NCI-H1694 treated with DMSO at 0.1 percent for 48 hours (cell line): ENCODE measurements around the gene IRX5.

Source experiments
- DNase-seq: peaks from one replicate; lab custom pipeline; 2025; lab: John Stamatoyannopoulos, UW

The IRX5 gene

DNA sequence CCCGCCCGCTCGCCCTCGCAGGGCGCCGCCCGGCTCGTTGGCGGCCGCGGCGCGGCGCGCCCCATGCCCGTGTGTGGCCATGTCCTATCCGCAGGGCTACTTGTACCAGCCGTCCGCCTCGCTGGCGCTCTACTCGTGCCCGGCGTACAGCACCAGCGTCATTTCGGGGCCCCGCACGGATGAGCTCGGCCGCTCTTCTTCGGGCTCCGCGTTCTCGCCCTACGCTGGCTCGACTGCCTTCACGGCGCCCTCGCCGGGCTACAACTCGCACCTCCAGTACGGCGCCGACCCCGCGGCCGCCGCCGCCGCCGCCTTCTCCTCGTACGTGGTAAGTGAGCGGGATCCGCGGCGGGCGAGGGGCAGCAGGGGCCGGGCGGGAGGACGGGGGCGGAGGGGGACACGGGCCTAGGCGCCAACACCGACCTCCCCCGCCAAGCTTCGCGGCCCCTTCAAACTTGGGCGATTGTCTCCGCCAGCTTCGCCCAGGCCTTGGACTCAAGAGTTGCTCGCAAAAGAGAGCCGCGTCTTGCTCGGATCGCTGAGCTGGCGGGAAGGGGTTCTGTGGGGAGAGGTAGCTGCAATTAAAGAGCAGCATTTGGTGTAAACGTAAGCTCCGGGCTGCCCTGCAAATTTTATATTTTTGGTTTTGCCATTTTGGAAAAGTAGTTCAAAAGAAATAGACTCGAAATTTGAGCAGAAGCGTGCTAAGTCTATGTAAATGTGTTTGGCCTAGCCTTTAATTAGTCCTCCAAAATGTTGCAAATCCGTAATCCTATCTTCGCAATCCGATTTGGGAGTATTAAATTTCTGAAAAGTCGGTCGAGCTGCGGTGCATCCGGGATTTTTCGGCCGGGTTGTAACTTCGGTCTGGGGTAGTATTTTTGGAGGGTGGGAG lies 702 bp downstream of the IRX5 start:
- DNase-seq: no peak

DNA sequence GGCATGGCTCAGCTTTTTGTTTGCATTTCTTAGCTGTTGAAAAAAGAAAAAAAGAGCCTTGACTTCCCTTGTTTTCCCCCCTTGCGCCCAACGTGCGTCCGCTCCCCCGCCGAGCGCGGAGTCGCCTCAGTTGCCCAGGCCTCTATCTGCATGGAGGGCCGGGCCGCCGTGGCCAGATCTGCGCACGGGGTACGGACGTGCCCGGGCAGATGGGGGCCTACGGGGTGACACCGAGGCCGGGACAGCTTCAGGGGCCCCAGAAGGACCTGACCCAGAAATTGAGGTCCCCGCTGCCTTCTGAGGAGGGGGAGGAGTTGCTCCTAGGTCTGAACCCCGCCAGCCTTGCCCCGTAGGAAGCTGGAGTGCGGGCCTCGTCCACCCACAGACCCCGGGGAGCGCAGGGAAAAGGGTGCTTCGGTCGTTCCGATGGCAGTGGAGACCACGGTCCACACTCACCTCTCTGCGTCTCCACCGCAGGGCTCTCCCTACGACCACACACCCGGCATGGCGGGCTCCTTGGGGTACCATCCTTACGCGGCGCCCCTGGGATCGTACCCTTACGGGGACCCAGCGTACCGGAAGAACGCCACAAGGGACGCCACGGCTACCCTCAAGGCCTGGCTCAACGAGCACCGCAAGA lies 1.5 kb downstream of the IRX5 start:
- DNase-seq: no peak

DNA sequence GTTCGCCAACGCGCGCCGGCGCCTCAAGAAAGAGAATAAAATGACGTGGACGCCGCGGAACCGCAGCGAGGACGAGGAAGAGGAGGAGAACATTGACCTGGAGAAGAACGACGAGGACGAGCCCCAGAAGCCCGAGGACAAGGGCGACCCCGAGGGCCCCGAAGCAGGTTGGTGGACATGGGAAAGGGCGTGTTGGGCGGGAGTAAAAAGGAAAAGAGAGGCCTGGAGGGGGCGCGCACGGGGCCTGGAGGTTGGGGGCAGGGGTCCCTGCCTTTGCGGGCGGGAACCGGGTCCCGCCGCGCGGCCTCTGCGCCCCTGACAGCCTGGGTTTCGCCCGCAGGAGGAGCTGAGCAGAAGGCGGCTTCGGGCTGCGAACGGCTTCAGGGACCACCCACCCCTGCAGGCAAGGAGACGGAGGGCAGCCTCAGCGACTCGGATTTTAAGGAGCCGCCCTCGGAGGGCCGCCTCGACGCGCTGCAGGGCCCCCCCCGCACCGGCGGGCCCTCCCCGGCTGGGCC lies 2.1 kb downstream of the IRX5 start:
- DNase-seq: no peak

DNA sequence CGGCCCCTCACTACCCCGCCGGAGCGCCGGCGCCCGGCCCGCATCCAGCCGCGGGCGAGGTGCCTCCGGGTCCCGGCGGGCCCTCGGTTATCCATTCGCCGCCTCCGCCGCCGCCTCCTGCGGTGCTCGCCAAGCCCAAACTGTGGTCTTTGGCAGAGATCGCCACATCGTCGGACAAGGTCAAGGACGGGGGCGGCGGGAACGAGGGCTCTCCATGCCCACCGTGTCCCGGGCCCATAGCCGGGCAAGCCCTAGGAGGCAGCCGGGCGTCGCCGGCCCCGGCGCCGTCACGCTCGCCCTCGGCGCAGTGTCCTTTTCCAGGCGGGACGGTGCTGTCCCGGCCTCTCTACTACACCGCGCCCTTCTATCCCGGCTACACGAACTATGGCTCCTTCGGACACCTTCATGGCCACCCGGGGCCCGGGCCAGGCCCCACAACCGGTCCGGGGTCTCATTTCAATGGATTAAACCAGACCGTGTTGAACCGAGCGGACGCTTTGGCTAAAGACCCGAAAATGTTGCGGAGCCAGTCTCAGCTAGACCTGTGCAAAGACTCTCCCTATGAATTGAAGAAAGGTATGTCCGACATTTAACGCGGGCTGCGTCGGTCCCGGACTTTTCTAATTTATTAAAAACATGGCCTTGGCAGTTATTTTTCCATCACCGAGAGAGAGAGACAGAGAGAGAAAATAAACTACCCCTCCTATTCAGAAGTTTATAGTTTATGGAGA lies 2.8 kb downstream of the IRX5 start:
- no peak for DNase-seq

DNA sequence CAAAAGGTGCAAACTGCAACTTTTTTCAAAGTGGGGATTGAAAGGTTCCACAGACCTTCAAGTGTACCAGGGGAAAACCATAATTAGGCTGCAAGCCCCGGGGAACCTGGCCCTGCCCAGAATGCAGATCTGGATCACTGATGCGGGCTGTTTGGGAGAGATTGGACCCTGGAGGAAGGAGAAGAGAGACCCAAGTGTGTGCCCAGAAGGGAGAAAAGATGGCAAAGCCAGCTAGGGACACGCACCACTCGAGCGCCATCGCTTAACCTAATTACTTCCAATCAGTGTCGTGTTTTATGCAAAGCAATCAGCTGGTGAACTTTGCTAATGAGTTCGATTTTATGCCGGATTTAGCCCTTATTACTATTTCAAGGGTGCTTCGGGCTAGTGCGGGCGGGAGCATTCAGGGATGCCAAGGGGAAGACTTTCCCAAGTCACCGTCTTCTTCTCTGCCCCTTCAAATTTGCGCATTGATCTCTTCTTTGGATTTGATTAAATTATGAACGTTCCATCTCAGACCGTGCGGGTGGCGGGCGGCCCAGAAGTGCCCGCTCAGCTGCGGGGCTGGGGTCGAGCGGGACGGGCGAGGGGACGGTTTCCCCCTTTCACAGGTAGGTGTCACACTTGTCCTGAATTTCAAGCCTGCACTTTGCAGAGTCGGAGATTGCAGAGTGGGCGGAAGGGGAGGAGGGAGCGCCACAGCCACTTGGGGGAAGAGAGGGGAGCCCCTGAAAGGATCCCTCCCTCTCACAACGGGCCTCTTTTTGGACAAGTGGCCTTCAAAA lies 4.0 kb downstream of the IRX5 start:
- no peak for DNase-seq

DNA sequence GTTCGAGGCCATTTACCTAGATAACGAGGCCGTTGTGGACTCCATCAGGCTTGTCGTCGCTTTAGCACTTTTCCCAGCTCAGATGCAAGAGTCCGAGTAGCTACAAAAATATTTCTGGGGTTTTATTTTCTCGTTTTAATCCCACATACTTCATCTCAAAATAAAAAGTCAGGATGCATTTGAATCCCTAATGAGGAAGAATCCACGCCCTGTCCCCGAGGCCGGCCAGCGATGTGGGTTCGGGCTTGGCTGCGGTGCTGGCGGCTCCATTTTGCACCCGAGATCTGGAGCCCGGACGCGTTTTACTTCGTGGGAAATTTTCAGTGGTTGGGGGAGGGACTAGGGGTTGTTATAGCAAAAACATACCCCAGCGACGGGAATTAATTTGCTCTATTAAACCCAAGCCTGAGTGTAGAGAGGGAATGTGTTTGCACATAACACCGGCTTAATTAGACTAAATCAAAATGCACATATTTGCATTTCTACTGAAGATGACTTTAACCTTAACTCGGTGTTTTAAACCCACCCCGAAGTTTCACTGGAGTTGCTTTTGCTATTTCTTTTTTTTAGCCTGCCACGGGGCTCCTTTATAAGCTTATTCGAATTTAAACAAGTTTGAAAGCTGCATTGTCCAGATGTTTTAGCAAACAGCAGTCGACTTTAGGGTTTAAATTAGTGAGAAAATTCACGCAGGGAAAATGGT lies 4.8 kb downstream of the IRX5 start:
- DNase-seq: no peak

DNA sequence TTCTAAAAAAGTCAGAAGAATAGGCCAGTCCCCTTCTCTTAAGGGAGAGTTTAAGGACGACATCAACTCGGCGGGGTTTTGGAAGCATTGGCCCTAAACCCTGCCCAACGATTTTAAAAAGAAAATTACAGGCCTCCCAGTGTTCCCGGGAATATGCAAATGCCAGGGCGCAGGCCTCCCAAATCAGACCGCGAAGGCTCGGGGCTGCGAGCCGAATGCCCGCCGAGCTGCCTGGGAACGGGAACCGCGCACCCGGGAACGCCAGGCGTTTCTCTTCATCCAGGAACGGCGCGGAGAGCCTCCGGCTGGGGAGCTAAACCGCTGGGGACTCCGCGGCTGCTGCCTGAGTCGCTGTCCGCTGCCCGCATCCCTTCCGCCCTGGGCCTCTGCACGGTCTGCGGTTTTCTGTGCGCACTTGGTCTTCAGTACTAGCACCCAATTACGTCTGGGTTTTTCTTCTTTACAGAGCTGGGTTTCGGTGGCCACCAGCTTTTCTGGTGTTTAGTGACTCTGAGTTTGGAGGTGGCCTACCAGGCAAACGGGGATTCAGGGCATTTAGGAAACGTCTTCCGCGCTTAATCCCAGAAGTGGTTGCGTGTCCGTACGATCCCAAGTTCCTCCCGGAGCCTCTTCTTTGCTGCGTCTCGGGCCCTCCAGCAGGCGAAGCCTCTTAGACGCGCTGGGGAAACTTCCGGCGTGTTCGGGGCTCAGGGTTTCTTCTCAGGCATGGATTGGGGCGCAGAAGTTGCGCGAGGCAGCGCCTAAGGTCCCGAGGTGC lies 5.7 kb downstream of the IRX5 start:
- DNase-seq: no peak

DNA sequence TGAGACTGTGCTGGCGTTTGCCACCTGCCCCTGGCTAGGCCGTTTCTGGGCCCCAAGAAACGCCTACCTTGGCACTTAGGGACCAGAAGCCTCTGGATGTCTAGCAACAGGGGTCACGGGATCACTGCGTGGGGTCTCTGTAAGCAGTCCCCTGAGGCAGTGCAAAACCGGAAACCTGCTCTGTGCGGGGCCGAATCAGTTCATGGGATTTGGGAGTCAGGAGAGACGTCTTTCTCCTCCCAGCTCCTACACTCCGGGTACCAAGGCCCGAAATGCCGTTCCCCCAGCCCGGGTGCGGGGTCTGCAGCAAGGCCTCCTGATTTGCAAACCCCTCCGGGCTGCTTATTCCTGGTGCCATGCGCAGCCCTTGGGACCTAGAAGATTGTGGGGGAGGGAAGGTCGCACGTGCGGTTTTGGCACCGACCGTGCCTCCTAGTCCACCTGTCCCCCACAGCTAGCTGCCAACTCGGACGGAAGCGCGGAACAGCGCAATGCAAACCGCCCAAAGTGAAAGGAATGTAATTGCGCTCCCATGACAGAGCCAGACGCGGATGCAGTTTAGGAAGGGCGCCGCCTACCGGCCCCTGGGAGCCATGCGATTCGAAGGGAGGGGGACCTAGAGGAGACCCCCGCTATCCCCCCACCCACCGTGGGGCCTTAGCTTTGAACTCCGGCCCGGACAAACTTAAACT lies 6.5 kb downstream of the IRX5 start:
- no peak for DNase-seq

DNA sequence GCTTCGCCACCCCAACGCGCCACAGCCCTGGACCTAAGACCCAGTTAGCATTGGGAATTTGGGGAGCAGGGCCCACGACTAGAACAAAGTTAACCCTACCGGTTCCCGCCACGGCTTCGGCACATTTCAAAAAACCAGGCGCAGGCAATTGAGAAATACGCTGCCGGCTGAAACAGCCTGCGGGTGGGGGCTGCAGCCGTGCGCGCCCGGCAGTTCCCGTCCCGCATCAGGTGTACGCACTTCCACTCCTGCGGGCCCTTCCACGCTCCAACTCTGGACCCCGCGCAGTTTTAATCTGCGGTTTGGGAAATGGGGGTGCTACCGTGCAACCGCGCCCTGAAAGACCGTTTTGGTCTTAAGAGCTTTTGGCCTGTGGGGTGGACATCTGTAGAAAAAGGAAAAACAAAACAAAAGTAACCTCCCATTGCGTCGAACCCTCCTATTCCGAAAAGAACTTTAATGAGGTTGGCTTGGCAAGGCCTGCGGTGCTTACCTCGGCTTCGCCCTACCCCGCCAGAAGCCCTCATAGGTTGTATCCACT lies 7.1 kb downstream of the IRX5 start:
- DNase-seq: no peak

DNA sequence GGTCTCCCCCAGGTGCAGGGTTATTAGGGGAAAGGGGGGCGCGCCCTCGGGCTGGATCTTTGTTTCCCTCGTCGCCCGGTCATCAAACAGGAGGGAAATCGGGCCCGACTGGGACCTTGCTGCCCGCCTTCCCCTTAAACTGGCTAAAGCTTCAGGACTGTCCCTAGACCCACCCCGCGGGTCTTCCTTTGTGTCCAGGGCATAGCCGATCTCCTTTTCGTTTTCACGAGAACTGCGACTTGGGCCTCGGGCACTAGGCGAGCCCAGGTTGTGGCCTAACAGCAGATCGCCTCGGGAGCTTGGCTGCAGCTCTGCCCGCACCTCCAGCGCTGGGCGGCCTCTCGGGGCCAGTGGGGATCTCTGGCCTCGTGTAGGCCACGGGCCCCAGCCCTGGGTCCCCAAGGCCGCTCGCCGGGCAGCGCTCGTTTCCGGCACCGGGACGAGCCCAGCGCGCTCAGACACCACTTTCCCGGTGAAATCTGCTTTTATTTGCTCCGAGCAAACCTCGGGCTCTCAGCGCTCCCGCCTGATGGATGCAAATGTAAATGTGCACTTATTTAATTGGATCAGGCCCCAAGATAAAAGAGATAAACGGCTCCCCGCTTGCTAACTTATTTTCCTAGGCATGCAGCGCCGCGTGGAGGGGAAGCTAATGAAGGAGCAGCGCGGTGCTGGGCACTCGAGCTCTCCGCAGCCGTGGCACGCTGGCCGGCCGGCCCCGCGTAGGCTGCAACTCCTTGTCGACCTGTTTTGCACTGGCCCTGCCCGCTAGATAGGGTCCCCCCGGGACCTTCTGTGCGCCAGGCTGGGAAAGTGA lies 7.8 kb downstream of the IRX5 start:
- no peak for DNase-seq

DNA sequence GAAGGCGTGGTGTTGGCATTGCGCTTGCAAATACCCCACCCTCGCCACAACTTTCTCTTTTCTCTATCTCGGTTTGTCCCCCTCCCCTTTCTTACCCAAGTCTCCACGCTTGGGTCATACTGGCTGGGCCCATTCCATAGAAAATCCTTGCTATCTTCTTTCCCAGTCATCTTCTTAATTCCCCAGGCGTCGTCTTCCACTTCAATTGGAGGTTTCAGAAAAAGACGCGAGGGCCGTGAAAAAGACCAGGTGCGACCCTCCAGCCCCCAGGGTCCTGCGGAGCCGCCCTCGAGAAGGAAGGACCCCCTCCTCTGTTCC lies 8.3 kb downstream of the IRX5 start:
- no peak for DNase-seq

DNA sequence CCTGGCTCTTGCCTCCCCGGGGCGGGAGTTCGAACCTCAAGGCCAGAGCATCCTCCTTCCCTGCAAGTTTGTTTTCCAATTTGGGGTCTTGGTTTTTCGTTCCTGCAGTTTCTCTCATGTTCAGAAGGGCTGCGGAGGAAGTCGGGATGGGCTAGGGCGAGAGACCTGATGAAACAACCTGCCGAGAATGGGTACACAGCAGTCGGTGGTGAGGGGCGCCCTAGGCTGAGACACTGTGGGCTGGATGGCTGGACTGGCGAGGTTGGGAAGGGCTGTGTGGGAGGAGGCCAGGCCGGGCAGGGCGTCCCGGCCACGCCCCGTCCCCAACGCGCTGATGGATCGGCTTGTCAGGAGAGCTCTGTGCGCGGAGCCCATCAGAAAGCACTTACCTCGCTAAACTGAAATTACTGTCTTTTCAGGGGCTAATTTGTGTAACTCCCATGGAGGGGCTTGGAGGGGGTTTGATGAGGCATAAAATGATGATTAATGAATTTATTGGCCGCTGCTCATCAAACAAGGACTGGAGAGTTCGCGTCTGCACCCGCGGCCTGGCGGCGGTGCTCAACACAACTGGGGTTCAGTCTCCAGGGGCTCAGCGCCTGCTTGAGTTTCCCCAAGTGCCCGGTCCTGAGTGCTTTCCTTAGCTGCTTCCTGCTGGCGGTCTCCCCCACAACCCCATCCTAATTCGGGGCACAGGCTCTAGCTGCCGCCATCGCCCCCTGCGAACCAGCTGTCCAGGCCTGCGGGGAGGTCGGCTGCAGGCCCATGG lies 9.0 kb downstream of the IRX5 start:
- no peak for DNase-seq

DNA sequence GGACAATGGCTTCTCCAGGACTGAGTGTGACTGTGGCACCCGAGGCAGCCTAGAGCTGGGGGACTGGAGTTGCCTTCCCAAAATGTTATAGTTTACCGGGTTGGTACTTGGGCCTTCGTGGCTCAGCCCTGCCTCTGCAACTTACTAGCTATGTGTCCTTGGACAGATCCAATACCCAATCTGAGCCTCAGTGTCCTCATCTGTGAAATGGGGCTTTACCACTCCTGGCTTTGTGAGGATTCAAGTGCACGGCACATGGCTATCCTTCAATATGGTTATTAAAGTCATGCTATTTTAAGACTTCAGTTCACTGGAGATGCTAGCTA lies 9.6 kb downstream of the IRX5 start:
- no peak for DNase-seq

DNA sequence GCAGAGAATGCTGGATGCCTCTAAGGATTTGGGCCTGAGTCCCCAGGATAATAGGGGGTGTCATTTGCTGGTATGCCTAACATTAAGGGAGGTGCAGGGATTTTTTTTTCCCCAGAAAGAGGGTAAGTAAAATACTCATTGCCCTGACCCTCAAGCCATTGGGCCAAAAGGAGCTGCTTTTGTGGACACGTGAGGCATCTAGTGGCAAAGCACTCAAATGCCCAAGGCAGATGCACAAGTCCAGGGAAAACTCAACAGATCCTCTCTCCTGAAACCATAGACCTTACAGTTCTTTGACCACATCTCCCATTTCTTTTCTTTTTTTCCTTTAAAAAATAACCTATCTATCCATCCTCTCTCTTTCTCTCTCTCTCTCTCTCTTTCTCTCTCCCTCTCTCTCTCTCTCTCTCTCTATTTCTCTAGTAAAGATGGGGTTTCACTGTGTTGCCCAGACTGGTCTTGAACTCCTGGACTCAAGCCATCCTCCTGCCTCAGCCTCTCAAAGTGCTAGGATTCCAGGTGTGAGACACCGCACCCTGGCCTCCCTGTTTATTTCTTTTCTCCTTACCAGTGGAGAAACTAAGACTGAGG lies 11.8 kb downstream of the IRX5 start:
- DNase-seq: no peak

DNA sequence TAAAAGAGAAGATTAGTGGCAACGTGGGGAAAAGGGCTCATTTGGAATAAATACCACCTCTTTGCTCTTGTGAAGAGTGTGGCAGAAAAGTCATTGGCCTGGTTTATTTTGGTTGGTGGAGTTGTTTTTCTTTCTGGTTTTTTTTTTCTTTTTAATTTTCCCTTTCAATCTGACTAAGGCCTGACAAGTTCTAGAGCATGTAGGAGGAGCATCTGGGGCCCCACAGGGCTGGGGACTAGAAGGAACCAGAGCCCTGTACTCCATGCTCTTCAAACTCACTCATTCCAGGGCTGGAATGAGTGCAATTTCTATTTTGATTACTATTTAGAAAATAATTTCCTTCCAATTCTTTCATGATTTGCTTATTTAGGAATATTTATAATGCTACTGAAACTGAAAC lies 13.3 kb downstream of the IRX5 start:
- DNase-seq: no peak

DNA sequence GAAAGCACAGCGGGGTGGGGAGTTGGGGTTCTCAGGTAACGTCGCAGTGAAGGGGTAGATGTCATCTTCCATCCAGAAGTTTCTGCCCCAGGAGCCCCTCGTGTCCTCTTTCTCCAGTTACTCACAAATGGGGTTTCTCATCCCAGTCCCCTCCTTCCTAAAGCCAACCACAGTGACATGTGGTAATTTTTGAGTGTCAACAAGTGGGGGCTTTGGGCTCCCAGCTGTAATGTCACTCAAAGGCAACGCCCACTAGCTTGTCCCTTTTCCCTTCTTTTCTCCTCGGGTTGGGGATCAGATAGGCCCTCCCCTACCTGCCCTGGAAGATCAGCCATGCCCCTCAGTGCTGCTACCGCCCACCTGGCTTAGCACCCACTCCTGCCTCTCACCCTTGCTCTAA lies 14.4 kb downstream of the IRX5 start:
- no peak for DNase-seq

DNA sequence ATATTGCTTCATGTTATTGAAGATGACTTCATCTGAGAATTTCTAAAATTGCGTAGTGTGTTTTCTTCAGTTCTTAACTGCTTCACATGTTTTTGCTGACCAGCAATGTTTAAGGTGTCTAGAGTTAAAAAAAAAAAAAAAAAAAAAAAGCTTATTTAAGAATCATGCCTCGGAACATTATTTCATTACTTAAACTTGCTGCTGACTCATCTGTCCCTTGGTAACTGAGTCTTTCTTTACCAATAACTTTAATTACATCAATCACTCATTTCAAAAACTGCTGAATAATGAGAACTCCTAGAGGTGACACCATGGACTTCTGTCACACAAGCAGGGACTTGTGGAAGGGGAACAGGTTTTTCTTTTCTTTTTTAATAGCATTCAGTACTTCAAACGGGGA lies 16.2 kb downstream of the IRX5 start:
- DNase-seq: no peak

DNA sequence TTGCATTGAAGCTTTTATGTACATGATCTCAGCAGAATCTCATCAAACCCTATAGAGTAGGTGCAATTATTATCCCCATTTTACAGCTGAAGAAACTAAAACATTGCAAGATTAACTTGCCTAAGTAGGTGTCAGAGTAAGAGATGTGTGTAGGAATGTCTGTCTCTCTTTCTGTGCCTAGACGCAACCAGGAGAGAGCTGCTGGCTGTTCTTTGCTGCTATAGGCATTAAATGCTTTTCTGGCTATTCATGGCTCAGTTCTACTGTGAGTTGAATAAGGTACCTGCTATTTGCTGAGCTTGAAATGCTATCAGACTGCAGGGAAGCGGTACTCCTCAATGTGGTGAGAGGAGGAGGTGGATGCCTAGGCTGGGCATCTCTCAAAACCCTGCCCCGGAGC lies 17.0 kb downstream of the IRX5 start:
- DNase-seq: no peak
